MCF 10A (cell line): Measurements from ENCODE around the gene TMEM147. TPM values are rescaled to one million over a fixed set of nuclear protein-coding genes. Genes with fewer than 3 reads are reported as not detected.

Experiments
- BruUV-seq: library from RNA; stranded (reverse); fragments of 400-500 nt; replicated peaks from 2 replicates; lab custom pipeline; 2021; lab: Mats Ljungman, UMichigan
- CTCF ChIA-PET: fragments of 300-600 bp; sonication (Branson Sonifier 250); formaldehyde crosslinking; extraction: SDS; loops from one replicate; lab custom pipeline; 2021; ENCODE audit warnings: antibody characterized with exemption, inconsistent platforms; lab: Yijun Ruan, JAX
- POLR2A ChIA-PET: fragments of 300-600, 350-650 bp; sonication (Branson Sonifier 250); formaldehyde crosslinking; extraction: SDS; loops from one replicate; lab custom pipeline; 2020; ENCODE audit warnings: antibody characterized with exemption, inconsistent platforms; lab: Yijun Ruan, JAX
- DNase-seq: peaks from one replicate; pipeline ENCODE4 v3.0.0-alpha.2; 2018; ENCODE audit not compliant: unreplicated experiment
- H3K27ac Mint-ChIP-seq: one replicate; pipeline ENCODE4 v1.8.0; 2022; ENCODE audit warnings: mild to moderate bottlenecking, low read depth, mixed read lengths; ENCODE audit not compliant: unreplicated experiment
- H3K27me3 Mint-ChIP-seq: one replicate; pipeline ENCODE4 v1.8.0; 2022; ENCODE audit warnings: mixed read lengths; ENCODE audit not compliant: insufficient read depth, unreplicated experiment
- H3K36me3 Mint-ChIP-seq: one replicate; pipeline ENCODE4 v1.8.0; 2022; ENCODE audit warnings: mild to moderate bottlenecking, moderate library complexity, mixed read lengths; ENCODE audit not compliant: insufficient read depth, unreplicated experiment
- H3K4me1 Mint-ChIP-seq: one replicate; pipeline ENCODE4 v1.8.0; 2022; ENCODE audit warnings: mixed read lengths; ENCODE audit not compliant: insufficient read depth, unreplicated experiment
- H3K4me3 Mint-ChIP-seq: one replicate; pipeline ENCODE4 v1.8.0; 2022; ENCODE audit warnings: mild to moderate bottlenecking, moderate library complexity, mixed read lengths; ENCODE audit not compliant: unreplicated experiment
- H3K9me3 Mint-ChIP-seq: one replicate; pipeline ENCODE4 v1.8.0; 2022; ENCODE audit warnings: mixed read lengths; ENCODE audit not compliant: unreplicated experiment
- CTCF ChIP-seq: fragments of 200-600 bp; IDR thresholded peaks from one replicate; pipeline ENCODE4 v1.8.0; 2022; ENCODE audit warnings: antibody characterized with exemption, mild to moderate bottlenecking; ENCODE audit not compliant: unreplicated experiment
- intact Hi-C: fragments of 100-400 bp; cut with micrococcal nuclease; formaldehyde crosslinking; loops from 2 replicates; pipeline ENCODE4 v1.14.1; 2022
- total RNA-seq: library from RNA; stranded (reverse); gene quantifications from 2 replicates; pipeline ENCODE4 v1.2.3, GENCODE V29; 2022

Gene TMEM147
- total RNA-seq, 1 experiment from 2014 or later: 110 TPM

DNA sequence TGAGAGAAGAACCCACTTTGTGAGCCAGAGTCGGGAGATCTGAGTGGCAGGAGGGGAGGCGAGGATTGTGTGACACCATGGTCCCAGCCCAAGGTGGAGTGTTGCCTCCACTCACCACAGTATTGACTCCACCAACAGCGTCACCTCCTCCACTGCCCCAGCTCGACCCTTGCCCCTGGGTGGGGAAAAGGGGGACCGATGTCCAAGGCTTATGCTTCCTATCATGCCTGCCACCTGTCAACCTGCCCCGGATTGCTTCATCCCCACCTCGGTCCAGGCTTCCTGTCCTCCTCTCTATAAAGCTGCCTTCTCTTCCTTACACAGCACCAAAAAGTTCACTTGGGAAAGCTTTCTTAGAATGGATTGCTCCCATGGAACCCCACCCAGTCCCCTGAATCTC, 39.4 kb upstream of the TMEM147 start:
- H3K9me3 Mint-ChIP-seq: no peaks in the 10 kb centered on the region

DNA sequence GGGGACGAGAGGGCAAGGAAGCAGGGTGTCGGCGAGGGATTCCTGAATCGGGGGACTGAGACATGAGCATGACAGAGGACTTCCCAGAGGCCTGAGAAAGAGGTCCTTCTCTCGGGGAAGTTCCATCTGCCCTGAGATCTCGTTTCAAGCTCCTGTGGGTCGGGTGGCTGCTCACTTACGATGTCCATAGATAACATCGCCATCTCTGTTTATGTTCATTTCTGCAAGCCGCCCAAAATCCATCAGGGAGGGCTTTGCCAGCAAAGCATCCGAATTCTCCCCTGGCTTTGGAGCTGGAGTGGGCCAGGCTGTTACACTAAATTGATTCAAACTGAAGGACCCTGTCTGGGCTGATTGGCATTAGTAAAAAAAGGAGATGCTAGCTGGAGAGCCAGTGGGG, 37.9 kb upstream of the TMEM147 start:
- Mint-ChIP-seq H3K4me3 (no peak overlapping the region), H3K36me3 (peaks cover 19% of the 10 kb centered on the region), H3K9me3 (no peaks in the 10 kb centered on the region), H3K4me1 (peaks cover 5% of the 10 kb centered on the region), H3K27ac (no peak overlapping the region), H3K27me3 (no peaks in the 10 kb centered on the region)
- no TSS peak for BruUV-seq
- no peak for DNase-seq
- TF ChIP-seq CTCF: no peak
- intact Hi-C loops: no loop called here
- ChIA-PET CTCF (interaction anchor here (0.6 to 8.6 kb wide), 4 partner anchors 13 to 392 kb away, joined by 3 to 108 read pairs (median 4); no protein-coding TSS in a partner anchor), POLR2A (no interaction called here)

More for the DNA sequence above, 39.4 kb upstream of the TMEM147 start:
- ChIA-PET CTCF (interaction anchor here (0.7 to 8.6 kb wide), 7 partner anchors 11 to 486 kb away, joined by 3 to 108 read pairs (median 6); no protein-coding TSS in a partner anchor), POLR2A (no interaction called here)
- intact Hi-C loops: no loop called here
- H3K36me3 Mint-ChIP-seq: peaks cover 24% of the 10 kb centered on the region
- no peak for TF ChIP-seq CTCF
- H3K27me3 Mint-ChIP-seq: no peaks in the 10 kb centered on the region
- no TSS peak for BruUV-seq
- DNase-seq: no peak
- H3K4me3 Mint-ChIP-seq: no peak overlapping the region
- peaks cover 5% of the 10 kb centered on the region for H3K4me1 Mint-ChIP-seq
- H3K27ac Mint-ChIP-seq: no peak overlapping the region

- ChIA-PET POLR2A (interaction anchor here (1.3 kb wide), 1 partner anchor 13 kb away, joined by 4 read pairs; no protein-coding TSS in a partner anchor), CTCF (interaction anchor here (0.6 to 8.6 kb wide), 7 partner anchors 13 to 393 kb away, joined by 3 to 108 read pairs (median 4); no protein-coding TSS in a partner anchor)
- Mint-ChIP-seq H3K27me3 (no peaks in the 10 kb centered on the region), H3K9me3 (no peaks in the 10 kb centered on the region), H3K4me1 (peaks cover 5% of the 10 kb centered on the region), H3K27ac (no peak overlapping the region), H3K4me3 (no peak overlapping the region), H3K36me3 (peaks cover 19% of the 10 kb centered on the region)
- DNase-seq: no peak
- intact Hi-C loops: no loop called here
- no peak for TF ChIP-seq CTCF
- no TSS peak for BruUV-seq
Observed at GRCh38 chr19:35508129-35508528, 37.3 kb upstream of the TMEM147 start.

- Mint-ChIP-seq H3K4me1 (peaks cover 15% of the 10 kb centered on the region), H3K4me3 (peak overlapping the region; percentile 74), H3K36me3 (peaks cover 18% of the 10 kb centered on the region), H3K27me3 (no peaks in the 10 kb centered on the region), H3K9me3 (no peaks in the 10 kb centered on the region), H3K27ac (peak overlapping the region; percentile 75)
- no peak for TF ChIP-seq CTCF
- CTCF ChIA-PET: interaction anchor here (0.5 to 8.6 kb wide), 9 partner anchors 11 to 166 kb away, joined by 3 to 108 read pairs (median 4); no protein-coding TSS in a partner anchor
- BruUV-seq: no TSS peak
- POLR2A ChIA-PET: interaction anchor here (0.6 to 1.3 kb wide), 12 partner anchors 11 to 1141 kb away, joined by 3 to 5 read pairs (median 4); partner anchors contain the start of genes COX6B1, PSENEN and U2AF1L4
- peak; percentile 79 for DNase-seq
- intact Hi-C loops: loop anchor here (1.0 kb wide), 1 partner anchor 36 kb away; the partner anchor contains the start of gene TMEM147
Observed at GRCh38 chr19:35509018-35509652, 36.3 kb upstream of the TMEM147 start.
